Motor neuron (in vitro differentiated cells): ENCODE measurements around the gene NEURL2. TPM values are rescaled to one million over a fixed set of nuclear protein-coding genes. Genes with fewer than 3 reads are reported as not detected.

Experiments
- ATAC-seq, 8 experiments: fragments of 200-7000 bp; cut with Tn5 transposase; replicated peaks in 6 of 8; 2 replicates each; pipeline ENCODE4 v1.8.0; 2021; ENCODE audit warnings: mild to moderate bottlenecking in 8 of 8, moderate library complexity in 8 of 8
- H3K27ac ChIP-seq, 2 donors: fragments of 250-450 bp; sonication (Bioruptor Pico); 2 replicates each; pipeline ENCODE4 v1.9.0; 2021; ENCODE audit warnings: antibody characterized with exemption in 2 of 2, mild to moderate bottlenecking in 2 of 2, moderate library complexity in 1 of 2
- H3K4me1 ChIP-seq, 2 donors: fragments of 250-450 bp; sonication (Bioruptor Pico); replicated peaks in 1 of 2; 2 replicates each; pipeline ENCODE4 v1.6.1; 2021; ENCODE audit warnings: antibody characterized with exemption in 2 of 2, mild to moderate bottlenecking in 2 of 2, moderate library complexity in 1 of 2
- H3K4me3 ChIP-seq, 5 donors: fragments of 250-450 bp; sonication (Bioruptor Pico); 2 replicates each; pipeline ENCODE4 v1.9.0; 2021; ENCODE audit warnings: antibody characterized with exemption in 5 of 5, mild to moderate bottlenecking in 5 of 5, moderate library complexity in 4 of 5
- WGBS, 10 experiments: fragments of 450-650 bp; shearing (Covaris generic); methylation state at CpG; one replicate each; pipeline ENCODE4 v1.0.0; 2022; 5-methylcytosine and 5-hydroxymethylcytosine counted together
- in situ Hi-C, 9 experiments: fragments of 400-800 bp; cut with MboI; loops; one replicate each; pipeline ENCODE4 v1.15.0; 2021; ENCODE audit warnings: low sequenced_read_pairs in 9 of 9, low pct_unique_long_range_greater_than_20kb in 2 of 9; ENCODE audit not compliant: unreplicated experiment in 9 of 9
- total RNA-seq, 8 experiments: library from RNA; unstranded; fragments of 300-600 nt; gene quantifications; 2 replicates each; pipeline versions ENCODE4 v1.2.3 to v1.2.4, GENCODE V29; 2022

Gene NEURL2
- total RNA-seq, 8 experiments from 2014 or later, result 4.0 to 10.8 (median 5.7) TPM

DNA sequence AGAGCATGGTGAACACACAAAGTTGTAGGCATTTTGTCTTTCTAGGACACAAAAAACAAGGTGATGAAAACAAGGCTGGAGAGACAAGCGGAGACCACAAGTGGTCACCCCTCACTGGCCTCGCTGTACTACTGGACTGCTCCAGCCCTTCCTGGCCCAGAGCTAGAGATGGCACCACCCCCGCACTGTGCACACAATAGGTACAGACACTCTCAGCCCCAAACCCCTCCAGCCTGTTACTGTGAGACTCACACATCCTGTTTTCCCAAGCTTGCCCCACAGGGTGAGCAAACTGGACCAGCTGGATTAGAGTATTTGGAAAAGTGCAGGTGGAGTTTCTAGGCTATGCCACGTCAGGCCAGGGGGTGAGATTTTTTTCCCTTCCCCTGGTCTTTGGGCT lies 18.4 kb downstream of the NEURL2 start:
- in situ Hi-C loops, result no loop called here
- H3K27ac ChIP-seq, result no peak overlapping the region
- H3K4me1 ChIP-seq, result no peaks in the 10 kb centered on the region
- WGBS, 10 experiments, result 75 to 100% (median 91%) methylated on average over 1 to 4 of the region's 4 CpGs; no CpG with 5 or more reads in 4 of the 10 experiments
- ATAC-seq, result no peak
- H3K4me3 ChIP-seq, result no peak overlapping the region

GRCh38 chr20:45867819-45868176 lies 23.2 kb downstream of the NEURL2 start:
- no peaks in the 10 kb centered on the region for H3K4me1 ChIP-seq
- in situ Hi-C loops, result no loop called here
- H3K4me3 ChIP-seq, result no peak overlapping the region
- ATAC-seq, result peak in 2 of 8 experiments; percentile 28 to 59
- H3K27ac ChIP-seq, result no peak overlapping the region

DNA sequence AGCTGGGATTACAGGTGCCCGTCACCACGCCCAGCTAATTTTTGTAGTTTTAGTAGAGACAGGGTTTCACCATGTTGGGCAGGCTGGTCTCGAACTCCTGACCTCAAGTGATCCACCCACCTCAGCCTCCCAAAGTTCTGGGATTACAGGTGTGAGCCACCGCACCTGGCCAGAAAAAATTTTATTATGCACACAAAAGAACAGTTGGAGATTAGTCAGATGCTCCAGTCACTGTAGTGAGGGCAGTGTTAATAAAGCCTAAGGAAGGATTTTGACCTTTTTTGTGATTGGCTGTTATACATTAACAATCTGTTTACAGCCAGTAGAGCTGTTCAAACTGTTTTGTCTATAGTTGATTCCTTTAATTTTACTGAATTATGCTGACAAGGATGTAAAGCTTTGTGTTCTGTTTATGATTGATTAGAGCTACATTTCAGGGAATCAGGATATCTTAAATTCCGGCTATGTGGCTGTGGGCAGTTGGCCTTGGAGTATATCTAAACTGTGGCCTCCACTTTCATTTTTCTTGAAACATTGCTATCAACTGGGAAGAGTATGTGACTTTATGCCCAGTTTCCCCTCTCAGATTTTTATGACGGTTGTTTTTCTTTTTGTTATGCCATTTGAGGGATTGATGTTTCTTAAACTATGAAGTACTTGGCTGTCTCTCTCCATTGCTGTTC lies 23.7 kb downstream of the NEURL2 start:
- ATAC-seq, result no peak
- WGBS, 10 experiments, result 80 to 100% (median 90%) methylated on average over 2 to 6 of the region's 6 CpGs; no CpG with 5 or more reads in 1 of the 10 experiments

DNA sequence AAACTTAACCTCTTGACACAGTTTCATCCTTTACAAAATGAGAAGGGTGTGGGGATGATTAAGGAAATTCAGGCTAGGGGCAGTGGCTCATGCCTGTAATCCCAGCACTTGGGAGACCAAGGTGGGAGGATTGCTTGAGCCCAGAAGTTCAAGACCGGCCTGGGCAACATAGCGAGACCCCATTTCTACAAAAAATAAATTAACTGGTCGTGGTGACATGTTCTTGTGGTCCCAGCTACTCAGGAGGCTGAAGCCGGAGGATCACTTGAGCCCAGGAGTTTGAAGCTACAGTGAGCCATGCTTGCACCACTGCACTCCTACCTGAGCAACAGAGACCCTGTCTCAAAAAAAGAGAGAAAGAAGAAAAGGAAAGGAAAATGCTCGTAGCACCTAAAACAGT lies 24.6 kb downstream of the NEURL2 start:
- WGBS, 10 experiments, result 72 to 100% (median 90%) methylated on average over 2 to 5 of the region's 5 CpGs; no CpG with 5 or more reads in 3 of the 10 experiments
- Histone ChIP-seq H3K4me3 (no peak overlapping the region), H3K27ac (no peak overlapping the region), H3K4me1 (no peaks in the 10 kb centered on the region)
- no peak for ATAC-seq
- in situ Hi-C loops, result no loop called here

More for the DNA sequence above, 23.7 kb downstream of the NEURL2 start:
- Histone ChIP-seq H3K4me3 (no peak overlapping the region), H3K27ac (no peak overlapping the region), H3K4me1 (no peaks in the 10 kb centered on the region)
- in situ Hi-C loops, result no loop called here

GRCh38 chr20:45863543-45864470 lies 27.2 kb downstream of the NEURL2 start:
- in situ Hi-C loops, result no loop called here
- ATAC-seq, result peak in 2 of 8 experiments; percentile 31 to 42

DNA sequence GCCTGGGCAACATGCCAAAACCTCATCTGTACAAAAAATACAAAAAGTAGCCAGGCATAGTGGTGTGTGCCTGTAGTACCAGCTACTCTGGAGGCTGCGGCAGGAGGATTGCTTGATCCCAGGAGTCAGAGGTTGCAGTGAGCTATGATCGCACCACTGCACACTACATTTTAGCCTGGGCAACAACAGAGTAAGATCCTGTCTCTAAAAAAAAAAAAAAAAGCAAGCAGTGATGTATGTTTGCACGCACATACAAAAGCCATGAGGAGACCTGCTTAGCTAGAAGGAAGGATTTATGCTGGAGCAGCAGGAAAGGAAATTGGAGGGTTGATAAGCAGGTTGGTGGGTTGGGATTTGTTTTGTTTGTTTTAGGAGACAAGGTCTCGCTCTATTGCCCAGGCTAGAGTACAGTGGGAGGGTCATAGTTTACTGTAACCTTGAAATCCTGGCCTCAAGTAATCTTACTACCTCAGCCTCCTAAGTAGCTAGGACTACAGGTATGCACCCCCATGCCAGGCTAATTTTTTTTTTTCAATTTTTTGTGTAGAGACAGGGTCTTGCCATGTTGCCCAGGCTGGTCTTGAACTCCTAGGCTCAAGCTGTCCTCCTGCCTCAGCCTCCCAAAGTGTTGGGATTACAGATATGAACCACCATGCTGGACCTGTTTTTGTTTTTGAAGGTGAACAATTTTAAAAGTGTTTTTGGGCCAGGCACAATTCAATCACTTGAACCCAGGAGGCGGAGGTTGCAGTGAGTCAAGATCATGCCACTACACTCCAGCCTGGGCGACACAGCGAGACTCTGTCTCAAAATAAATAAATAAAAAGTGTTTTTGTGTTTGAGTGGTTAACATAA lies 29.6 kb downstream of the NEURL2 start:
- Histone ChIP-seq H3K4me3 (no peak overlapping the region), H3K27ac (no peak overlapping the region), H3K4me1 (peaks cover 9 to 18% of the 10 kb centered on the region in 2 donors)
- WGBS, 10 experiments, result 81 to 100% (median 93%) methylated on average over 2 to 7 of the region's 7 CpGs; no CpG with 5 or more reads in 1 of the 10 experiments
- ATAC-seq, result no peak
- in situ Hi-C loops, result no loop called here

More at GRCh38 chr20:45863543-45864470, 27.2 kb downstream of the NEURL2 start:
- no peak overlapping the region for H3K4me3 ChIP-seq
- peaks cover under 1 to 8% of the 10 kb centered on the region in 2 donors for H3K4me1 ChIP-seq
- H3K27ac ChIP-seq, result no peak overlapping the region
- 14 to 100% (median 85%) methylated on average over 1 to 6 of the region's 7 CpGs for WGBS, 10 experiments

DNA sequence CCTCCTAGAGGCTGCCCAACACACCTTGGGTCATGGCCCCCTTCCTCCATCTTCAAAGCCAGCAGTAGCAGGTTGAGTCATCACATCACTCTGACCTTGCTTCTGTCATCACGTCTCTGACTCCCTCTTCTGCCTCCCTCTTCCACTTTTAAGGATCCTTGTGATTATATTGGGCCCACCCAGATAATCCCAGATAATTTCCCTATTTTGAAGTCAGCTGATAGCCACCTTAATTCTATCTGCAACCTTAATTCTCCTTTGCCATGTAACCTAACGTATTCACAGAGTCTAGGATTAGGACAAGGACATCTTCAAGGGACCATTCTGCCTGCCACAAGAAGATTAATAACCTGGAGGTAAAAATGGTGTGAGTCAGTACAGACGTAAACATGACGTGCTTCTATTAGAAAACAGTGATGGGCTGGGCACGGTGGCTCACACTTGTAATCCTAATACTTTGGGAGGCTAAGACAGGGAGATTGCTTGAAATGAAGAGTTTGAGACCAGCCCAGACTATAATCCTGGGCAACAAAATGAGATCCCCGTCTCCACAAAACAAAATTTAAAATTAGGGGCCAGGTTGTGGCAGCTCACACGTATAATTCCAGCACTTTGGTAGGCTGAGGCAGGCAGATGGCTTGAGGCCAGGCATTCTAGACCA lies 30.3 kb downstream of the NEURL2 start:
- no peak for ATAC-seq
- Histone ChIP-seq H3K4me3 (no peak overlapping the region), H3K27ac (no peak overlapping the region), H3K4me1 (peaks cover 15 to 26% of the 10 kb centered on the region in 2 donors)
- WGBS, 10 experiments, result 13 to 96% (median 65%) methylated on average over 1 to 6 of the region's 7 CpGs; no CpG with 5 or more reads in 2 of the 10 experiments
- in situ Hi-C loops, result no loop called here

DNA sequence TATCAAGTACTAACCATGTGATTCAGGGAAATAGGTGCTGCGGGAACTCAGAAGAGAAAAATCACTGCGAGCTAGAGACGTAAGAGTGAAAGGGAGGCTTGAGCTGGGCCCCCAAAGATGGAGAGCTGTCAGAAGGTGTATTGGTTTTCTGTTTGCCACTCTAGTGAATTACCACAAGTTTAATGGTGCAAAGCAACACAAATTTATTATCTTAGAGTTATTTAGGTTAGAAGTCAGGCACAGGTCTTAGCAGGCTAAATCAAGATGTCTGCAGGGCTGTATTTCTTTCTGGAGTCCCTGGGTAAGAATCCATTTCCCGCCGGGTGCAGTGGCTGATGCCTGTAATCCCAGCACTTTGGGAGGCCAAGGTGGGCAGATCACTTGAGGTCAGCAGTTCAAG lies 31.1 kb downstream of the NEURL2 start:
- ATAC-seq, result no peak
- in situ Hi-C loops, result no loop called here
- Histone ChIP-seq H3K27ac (no peak overlapping the region), H3K4me3 (no peak overlapping the region), H3K4me1 (peaks cover 16 to 26% of the 10 kb centered on the region in 2 donors)
- WGBS, 10 experiments, result 89 to 100% (median 96%) methylated on average over 2 to 5 of the region's 5 CpGs; no CpG with 5 or more reads in 3 of the 10 experiments

DNA sequence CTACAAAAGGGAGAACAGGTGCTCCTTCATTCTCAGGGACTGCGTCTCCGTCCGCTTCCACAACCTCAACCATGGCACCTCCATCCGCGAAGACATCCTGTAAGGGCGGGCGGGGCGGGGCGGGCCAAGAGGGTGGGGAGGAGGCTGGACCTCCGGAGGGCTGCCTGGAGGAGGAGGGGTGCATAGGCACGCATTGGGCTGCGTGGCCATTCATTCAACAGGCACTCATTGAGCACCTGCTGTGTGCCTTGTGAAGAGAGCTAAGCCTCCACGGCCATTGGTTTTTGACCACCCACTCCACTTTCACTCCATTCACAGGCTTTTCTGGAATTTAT lies 33.2 kb downstream of the NEURL2 start:
- Histone ChIP-seq H3K27ac (peak overlapping the region; percentile 82 to 86), H3K4me1 (peaks cover 16 to 26% of the 10 kb centered on the region in 2 donors), H3K4me3 (peak overlapping the region; percentile 75 to 86 (median 82))
- peak in 3 of 8 experiments; percentile 8 to 13 (median 9) for ATAC-seq
- WGBS, 10 experiments, result 20 to 43% methylated on average over 1 of the region's 13 CpGs; no CpG with 5 or more reads in 8 of the 10 experiments
- in situ Hi-C loops, result no loop called here

- peaks cover 16 to 26% of the 10 kb centered on the region in 2 donors for H3K4me1 ChIP-seq
- peak within 1 kb of the TSS; percentile 82 to 88 for H3K27ac ChIP-seq
- peak within 1 kb of the TSS; percentile 75 to 86 (median 82) for H3K4me3 ChIP-seq
- 0 to 4% (median 0%) methylated on average over 2 to 10 of the region's 36 CpGs; no CpG with 5 or more reads in 3 of the 10 experiments for WGBS, 10 experiments
- in situ Hi-C loops, result no loop called here
- peak; percentile 96 to 99 (median 98) for ATAC-seq
Observed at GRCh38 chr20:45857114-45857881, 33.7 kb downstream of the NEURL2 start, which contains the start of the genes ACOT8 and ZSWIM3. Gene ACOT8 (minus strand): TSS chr20:45857392. CDS start chr20:45857315, 77 bp downstream. Gene ZSWIM3 (plus strand): TSS chr20:45857614. CDS start chr20:45857826, 212 bp downstream.

GRCh38 chr20:45853484-45853883 lies 37.5 kb downstream of the NEURL2 start:
- WGBS, 10 experiments, result 20 to 89% (median 50%) methylated on average over 1 to 2 of the region's 2 CpGs; no CpG with 5 or more reads in 2 of the 10 experiments
- Histone ChIP-seq H3K4me3 (no peak overlapping the region), H3K27ac (no peak overlapping the region), H3K4me1 (peaks cover 13 to 15% of the 10 kb centered on the region in 2 donors)
- in situ Hi-C loops, result no loop called here
- no peak for ATAC-seq
